GM12891 (cell line): Measurements from ENCODE around the gene BARHL2.

Experiments
- PAX5 ChIP-seq: IDR thresholded peaks from 2 replicates; pipeline ENCODE4 v1.6.1; 2011; ENCODE audit warnings: low read length, moderate library complexity, mild to moderate bottlenecking; ENCODE audit not compliant: insufficient read depth, severe bottlenecking
- POLR2A ChIP-seq: IDR thresholded peaks from 2 replicates; pipeline ENCODE4 v1.6.1; 2011; ENCODE audit warnings: low read depth, low read length, control low read depth
- POLR2AphosphoS5 ChIP-seq: IDR thresholded peaks from 2 replicates; pipeline ENCODE4 v1.6.1; 2011; ENCODE audit warnings: low read depth, low read length, control low read depth
- POU2F2 ChIP-seq: IDR thresholded peaks from 2 replicates; pipeline ENCODE4 v1.6.1; 2011; ENCODE audit warnings: low read depth, mild to moderate bottlenecking, control low read depth, low read length, moderate library complexity
- SPI1 ChIP-seq: IDR thresholded peaks from 2 replicates; pipeline ENCODE4 v1.6.1; 2011; ENCODE audit warnings: low read depth, low read length, control low read depth
- TAF1 ChIP-seq: IDR thresholded peaks from 2 replicates; pipeline ENCODE4 v1.6.1; 2011; ENCODE audit warnings: low read depth, low read length, control low read depth

GRCh38 chr1:90763506-90763905 lies 46.4 kb upstream of the BARHL2 start:
- TF ChIP-seq POLR2AphosphoS5: no peak
- TF ChIP-seq TAF1: no peak
- TF ChIP-seq POLR2A: no peak
- TF ChIP-seq POU2F2: no peak
- TF ChIP-seq PAX5: no peak
- no peak for TF ChIP-seq SPI1
